Measurements from ENCODE around the gene CLSTN2.

GRCh38 chr3:139933766-139934165 is 1.2 kb upstream of the CLSTN2 start:
- no peak for TF ChIP-seq POLR2A (IDR thresholded peaks at IDR 0.05)
- TF ChIP-seq CTCF (IDR thresholded peaks at IDR 0.05 in 8 of 11, conservative IDR thresholded peaks at IDR 0.05 in 3 of 11): no peak
